ENCODE results near the gene DPYD. TPM values are rescaled to one million over a fixed set of nuclear protein-coding genes. Genes with fewer than 3 reads are reported as not detected.

DPYD gene
- total and polyA plus RNA-seq, 7 donors = 2.5 to 7.3 (median 5.1) TPM

DNA sequence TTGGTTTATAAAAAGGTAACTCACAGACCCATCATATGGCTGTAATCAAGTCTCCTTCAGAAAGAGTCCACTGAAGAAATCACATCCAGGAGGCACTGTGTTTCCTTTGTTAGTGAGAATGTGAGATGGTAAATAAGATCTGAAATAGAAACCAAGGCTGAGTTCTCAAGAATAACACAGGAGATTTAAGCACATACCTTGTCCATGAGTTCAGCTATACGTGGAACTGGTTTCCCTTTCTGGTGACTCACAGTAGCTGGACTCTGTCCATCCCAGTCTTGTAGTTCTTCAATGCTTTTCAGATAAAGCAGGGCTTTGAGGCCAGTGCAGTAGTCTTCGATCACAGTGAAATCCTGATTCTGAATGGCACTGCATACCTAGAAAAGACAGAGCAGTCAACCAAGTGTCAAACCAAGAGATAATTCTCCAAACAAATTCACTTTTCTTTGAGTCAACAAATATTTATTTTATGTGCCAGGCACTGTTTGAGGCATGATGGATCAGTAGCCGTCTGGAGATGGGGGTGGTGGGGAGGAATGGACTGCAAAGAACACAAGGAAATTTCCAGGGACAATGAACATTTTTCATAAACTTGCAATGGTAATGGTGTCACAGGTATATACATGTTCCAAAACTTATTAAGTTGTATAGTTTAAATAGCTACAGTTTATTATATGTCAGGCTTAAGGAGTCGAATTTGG is 727.8 kb downstream of the DPYD start:
- 74 to 75% (median 74%) methylated on average over 4 of the region's 4 CpGs for WGBS, 3 donors
- H3K27me3 ChIP-seq (ENCODE audit: insufficient read depth in 3 of 3, low read length in 2 of 3) = no peaks in the 10 kb centered on the region
- TF ChIP-seq, protein P1, sequence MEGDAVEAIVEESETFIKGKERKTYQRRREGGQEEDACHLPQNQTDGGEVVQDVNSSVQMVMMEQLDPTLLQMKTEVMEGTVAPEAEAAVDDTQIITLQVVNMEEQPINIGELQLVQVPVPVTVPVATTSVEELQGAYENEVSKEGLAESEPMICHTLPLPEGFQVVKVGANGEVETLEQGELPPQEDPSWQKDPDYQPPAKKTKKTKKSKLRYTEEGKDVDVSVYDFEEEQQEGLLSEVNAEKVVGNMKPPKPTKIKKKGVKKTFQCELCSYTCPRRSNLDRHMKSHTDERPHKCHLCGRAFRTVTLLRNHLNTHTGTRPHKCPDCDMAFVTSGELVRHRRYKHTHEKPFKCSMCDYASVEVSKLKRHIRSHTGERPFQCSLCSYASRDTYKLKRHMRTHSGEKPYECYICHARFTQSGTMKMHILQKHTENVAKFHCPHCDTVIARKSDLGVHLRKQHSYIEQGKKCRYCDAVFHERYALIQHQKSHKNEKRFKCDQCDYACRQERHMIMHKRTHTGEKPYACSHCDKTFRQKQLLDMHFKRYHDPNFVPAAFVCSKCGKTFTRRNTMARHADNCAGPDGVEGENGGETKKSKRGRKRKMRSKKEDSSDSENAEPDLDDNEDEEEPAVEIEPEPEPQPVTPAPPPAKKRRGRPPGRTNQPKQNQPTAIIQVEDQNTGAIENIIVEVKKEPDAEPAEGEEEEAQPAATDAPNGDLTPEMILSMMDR (IDR thresholded peaks at IDR 0.05) = no peak
- ATAC-seq (no peak), DNase-seq (no peak)
- H3K4me1 ChIP-seq = no peaks in the 10 kb centered on the region
- H3K4me3 ChIP-seq = no peak overlapping the region
- peaks cover 5 to 17% of the 10 kb centered on the region in 2 donors for H3K36me3 ChIP-seq (ENCODE audit: insufficient read depth in 1 of 2, low read depth in 1 of 2)
- no peaks in the 10 kb centered on the region for H3K9me3 ChIP-seq
- intact Hi-C loops (cut with DNase I) = no loop called here
- H3K27ac ChIP-seq = no peak overlapping the region

DNA sequence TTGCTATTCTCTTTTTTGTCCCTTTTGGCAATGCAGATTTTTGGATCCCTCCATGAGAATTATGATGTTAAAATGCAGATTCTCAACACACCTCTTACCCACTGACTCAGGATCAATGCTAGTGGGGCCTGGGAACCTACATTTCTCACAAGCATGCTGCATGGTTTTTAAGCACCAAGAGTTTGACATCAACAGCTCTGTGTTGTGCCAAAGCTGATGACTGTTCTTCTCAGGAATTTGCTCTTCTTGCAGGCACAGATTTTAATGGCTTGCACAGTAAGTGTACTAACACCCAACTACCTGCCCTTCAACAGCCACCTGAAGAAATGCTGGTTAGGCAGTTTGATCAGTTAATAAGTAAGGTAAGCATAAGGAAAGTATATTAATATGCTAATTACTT is 730.5 kb downstream of the DPYD start:
- ATAC-seq (no peak), DNase-seq (no peak)
- Histone ChIP-seq H3K4me3 (no peak overlapping the region), H3K27me3 (ENCODE audit: insufficient read depth in 3 of 3, low read length in 2 of 3) (no peaks in the 10 kb centered on the region), H3K4me1 (no peaks in the 10 kb centered on the region), H3K36me3 (ENCODE audit: insufficient read depth in 1 of 2, low read depth in 1 of 2) (peaks cover 5 to 17% of the 10 kb centered on the region in 2 donors), H3K9me3 (no peaks in the 10 kb centered on the region), H3K27ac (no peak overlapping the region)
- TF ChIP-seq, protein P1 (IDR thresholded peaks at IDR 0.05) = no peak
- intact Hi-C loops (cut with DNase I) = no loop called here

DNA sequence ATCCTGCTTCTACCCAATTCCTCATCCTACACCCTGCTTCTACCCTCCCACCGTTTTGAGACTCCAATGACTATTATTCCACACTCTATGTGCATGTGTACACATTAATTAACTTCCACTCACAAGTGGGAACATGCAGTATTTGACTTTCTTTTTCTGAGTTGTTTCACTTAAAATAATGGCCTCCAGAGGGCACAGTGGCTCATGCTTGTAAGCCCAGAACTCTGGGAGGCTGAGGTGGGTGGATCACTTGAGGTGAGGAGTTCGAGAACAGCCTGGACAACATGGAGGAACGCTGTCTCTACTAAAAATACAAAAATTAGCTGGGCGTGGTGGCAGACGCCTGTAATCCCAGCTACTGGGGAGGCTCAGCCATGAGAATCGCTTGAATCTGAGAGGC is 734.5 kb downstream of the DPYD start:
- WGBS, 3 donors = 89 to 91% (median 89%) methylated on average over 6 of the region's 6 CpGs
- intact Hi-C loops (cut with DNase I) = no loop called here

DNA sequence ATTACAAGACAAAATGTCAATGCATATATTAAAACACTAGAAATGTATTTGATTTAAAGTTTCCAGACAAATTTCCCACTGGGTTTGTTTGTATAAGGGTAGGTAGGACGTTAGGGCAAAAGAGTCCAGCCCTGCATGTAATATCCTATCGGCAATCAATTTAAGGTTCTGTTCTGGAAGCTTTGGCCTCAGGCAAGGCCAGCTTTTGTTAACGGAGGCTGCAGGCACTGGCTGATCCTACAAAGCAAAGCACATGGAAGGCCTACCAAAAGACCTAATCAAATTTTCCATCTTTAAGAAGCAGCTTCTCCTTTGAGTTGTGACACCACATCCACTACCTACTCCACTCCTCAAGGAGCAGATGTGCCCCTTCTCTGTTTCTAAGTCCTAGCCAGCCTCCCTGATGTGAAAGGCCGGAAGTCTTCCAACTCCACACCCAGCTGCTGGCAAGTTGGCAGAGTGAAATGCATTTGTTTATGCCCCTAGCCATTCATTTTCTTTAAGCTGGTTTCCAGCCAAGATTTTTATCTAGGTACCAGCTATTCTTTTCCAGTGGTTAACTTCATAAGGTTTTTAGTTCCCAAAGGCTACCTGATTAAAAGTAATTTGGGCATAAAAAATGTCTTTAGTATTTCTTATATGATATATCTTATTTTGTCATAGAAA is 746.7 kb downstream of the DPYD start:
- no peak for DNase-seq
- no peaks in the 10 kb centered on the region for H3K36me3 ChIP-seq (ENCODE audit: insufficient read depth in 1 of 2, low read depth in 1 of 2)
- TF ChIP-seq, protein P1 (IDR thresholded peaks at IDR 0.05) = no peak
- H3K9me3 ChIP-seq = no peaks in the 10 kb centered on the region
- H3K4me3 ChIP-seq = no peak overlapping the region
- H3K27me3 ChIP-seq (ENCODE audit: insufficient read depth in 3 of 3, low read length in 2 of 3) = no peaks in the 10 kb centered on the region
- WGBS, 3 donors = 65 to 75% (median 71%) methylated on average over 4 of the region's 4 CpGs
- no peak for ATAC-seq
- H3K4me1 ChIP-seq = no peaks in the 10 kb centered on the region
- H3K27ac ChIP-seq = no peak overlapping the region
- intact Hi-C loops (cut with DNase I) = no loop called here

More for the DNA sequence above, 734.5 kb downstream of the DPYD start:
- TF ChIP-seq, protein P1 (IDR thresholded peaks at IDR 0.05) = no peak
- Histone ChIP-seq H3K27ac (no peak overlapping the region), H3K4me1 (no peaks in the 10 kb centered on the region), H3K36me3 (ENCODE audit: insufficient read depth in 1 of 2, low read depth in 1 of 2) (peaks cover 0 to 2% of the 10 kb centered on the region in 2 donors), H3K27me3 (ENCODE audit: insufficient read depth in 3 of 3, low read length in 2 of 3) (no peaks in the 10 kb centered on the region), H3K9me3 (no peaks in the 10 kb centered on the region), H3K4me3 (no peak overlapping the region)
- DNase-seq = no peak
- no peak for ATAC-seq

Data from psoas muscle (tissue), 8 donors.